Activated T-cell treated with anti-CD3 and anti-CD28 coated beads for 4 hours (primary cell): ENCODE results near the gene VPREB1.
"Not testable (repeated sequence)": the region's sequence is repeated elsewhere in the genome, so short reads cannot be mapped to it uniquely, and the experiment has no call there.

Experiments used
- DNase-seq: peaks from one replicate; pipeline ENCODE4 v3.0.0-alpha.2; 2020

VPREB1 gene

GRCh38 chr22:22246706-22247105 lies 2.1 kb downstream of the VPREB1 start:
- no peak for DNase-seq

DNA sequence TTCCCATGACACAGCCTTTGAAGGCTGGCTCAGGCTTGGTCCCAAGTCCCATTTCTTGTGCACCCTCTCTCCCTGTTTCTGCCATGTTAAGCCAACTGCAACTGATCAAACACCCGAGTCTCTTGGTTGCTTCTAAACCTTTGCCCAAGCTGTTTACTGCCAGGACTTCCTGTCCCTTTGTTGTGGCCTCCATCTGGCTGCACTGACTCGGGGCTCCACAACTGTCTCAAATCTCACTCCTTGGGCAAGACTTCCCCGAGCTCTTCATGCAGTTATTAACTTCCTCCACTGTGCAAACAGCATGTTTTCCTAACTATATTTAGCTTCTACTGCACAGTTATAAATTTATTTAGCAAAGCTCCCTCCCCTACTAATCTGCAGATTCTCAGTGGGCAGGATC lies 4.3 kb downstream of the VPREB1 start:
- no peak for DNase-seq

DNA sequence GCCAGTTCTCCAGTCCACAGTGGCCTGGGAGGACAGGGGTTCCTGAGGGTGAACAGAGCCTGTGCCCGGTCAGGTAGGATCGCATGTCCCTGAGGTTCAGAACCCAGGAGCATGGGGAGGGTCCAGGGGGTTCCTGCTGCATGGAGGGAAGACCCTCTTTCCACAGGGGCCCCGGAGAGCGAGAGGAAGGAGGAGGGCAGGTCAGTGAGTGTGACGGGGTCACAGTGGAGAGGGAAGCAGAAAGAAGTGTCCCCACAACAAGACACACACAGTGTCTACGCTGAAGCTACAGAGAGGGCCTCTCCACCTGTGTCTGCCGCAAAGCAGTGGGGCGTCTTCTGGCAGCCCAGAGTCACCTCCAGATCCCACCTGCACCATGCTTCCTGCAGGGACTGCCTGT lies 6.1 kb downstream of the VPREB1 start:
- not testable (repeated sequence) for DNase-seq

DNA sequence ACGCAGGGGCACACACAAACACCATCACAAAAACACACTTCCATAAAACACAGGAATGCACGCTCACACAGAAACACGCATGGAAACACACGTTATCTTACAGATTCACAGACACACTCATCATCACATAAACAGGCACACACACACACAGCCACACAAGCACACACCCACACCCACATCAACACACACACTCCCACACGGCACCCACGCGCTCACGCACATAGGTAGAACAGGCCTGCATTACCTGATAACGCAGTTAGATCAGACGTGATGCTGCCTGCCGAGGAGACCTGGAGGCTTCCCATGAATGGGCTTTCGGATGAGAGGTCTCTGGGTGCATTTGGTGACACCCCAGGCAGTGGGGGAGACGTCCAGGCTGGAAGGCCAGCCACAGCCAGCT lies 11.5 kb downstream of the VPREB1 start:
- not testable (repeated sequence) for DNase-seq

DNA sequence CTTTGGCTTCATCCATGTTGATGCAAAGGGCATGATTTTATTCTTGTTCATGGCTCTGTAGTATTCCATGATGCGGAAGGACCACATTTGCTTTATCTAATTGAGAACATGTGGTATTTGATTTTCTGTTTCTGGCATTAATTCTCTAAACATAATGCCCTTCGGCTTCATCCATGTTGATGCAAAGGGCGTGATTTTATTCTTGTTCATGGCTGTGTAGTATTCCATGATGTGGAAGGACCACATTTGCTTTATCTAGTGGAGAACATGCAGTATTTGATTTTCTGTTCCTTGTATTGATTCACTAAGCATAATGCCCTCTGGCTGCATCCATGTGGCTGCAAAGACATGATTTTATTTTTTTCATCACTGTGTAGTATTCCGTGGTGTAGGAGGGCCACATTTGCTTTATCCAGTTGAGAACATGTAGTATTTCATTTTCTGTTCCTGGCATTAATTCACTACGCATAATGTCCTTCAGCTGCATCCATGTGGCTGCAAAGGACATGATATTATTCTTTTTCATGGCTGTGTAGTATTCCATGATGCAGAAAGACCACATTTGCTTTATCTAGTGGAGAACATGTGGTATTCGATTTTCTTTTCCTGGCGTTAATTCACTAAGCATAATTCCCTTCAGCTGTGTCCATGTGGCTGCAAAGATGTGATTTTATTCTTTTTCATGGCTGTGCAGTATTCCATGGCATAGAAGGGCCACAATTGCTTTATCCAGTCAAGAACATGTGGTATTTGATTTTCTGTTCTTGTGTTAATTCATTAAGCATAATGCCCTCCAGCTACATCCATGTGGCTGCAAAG lies 14.2 kb downstream of the VPREB1 start:
- not testable (repeated sequence) for DNase-seq

- DNase-seq, result not testable (repeated sequence)
Measured at GRCh38 chr22:22260169-22260568, 15.6 kb downstream of the VPREB1 start.

- not testable (repeated sequence) for DNase-seq
Measured at GRCh38 chr22:22260586-22260985, 16.0 kb downstream of the VPREB1 start.

GRCh38 chr22:22262332-22263074 lies 17.9 kb downstream of the VPREB1 start:
- not testable (repeated sequence) for DNase-seq

- DNase-seq, result not testable (repeated sequence)
Measured at GRCh38 chr22:22263823-22264222, 19.2 kb downstream of the VPREB1 start.

GRCh38 chr22:22270036-22270676 lies 25.6 kb downstream of the VPREB1 start:
- not testable (repeated sequence) for DNase-seq

GRCh38 chr22:22277423-22277822 lies 32.8 kb downstream of the VPREB1 start:
- DNase-seq, result not testable (repeated sequence)

DNA sequence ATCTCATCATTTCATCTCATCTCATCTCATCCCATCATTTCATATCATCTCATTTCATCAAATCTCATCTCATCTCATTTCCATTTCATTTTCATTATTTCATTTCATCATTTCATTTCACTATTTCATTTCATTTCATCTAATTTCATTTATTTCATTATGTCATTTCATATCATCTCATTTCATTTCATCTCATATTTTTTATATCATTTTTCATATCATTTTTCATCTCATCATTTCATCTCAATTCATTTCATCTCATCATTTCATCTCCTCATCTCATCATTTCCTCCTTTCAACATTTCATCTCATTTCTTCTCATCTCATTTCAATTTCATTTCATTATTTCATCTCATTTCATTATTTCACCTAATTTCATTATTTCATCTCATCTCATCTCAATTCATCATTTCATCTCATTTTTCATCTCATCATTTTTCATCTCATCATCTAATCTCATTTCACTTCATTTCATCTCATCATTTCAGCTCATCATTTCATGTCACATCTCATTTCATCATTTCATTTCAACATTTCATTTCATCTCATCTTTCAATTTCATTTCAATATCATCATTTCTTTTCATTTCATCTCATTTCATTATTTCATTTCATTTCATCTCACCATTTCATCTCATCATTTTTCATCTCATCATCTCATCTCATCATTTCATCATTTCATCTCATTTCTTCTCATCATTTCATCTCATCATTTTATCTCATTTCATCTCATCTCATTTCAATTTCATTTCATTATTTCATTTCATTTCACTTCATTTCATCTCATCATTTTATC lies 40.6 kb downstream of the VPREB1 start:
- DNase-seq, result not testable (repeated sequence)

GRCh38 chr22:22286390-22287105 lies 42.0 kb downstream of the VPREB1 start:
- not testable (repeated sequence) for DNase-seq

GRCh38 chr22:22287106-22287626 lies 42.6 kb downstream of the VPREB1 start:
- DNase-seq, result not testable (repeated sequence)

DNA sequence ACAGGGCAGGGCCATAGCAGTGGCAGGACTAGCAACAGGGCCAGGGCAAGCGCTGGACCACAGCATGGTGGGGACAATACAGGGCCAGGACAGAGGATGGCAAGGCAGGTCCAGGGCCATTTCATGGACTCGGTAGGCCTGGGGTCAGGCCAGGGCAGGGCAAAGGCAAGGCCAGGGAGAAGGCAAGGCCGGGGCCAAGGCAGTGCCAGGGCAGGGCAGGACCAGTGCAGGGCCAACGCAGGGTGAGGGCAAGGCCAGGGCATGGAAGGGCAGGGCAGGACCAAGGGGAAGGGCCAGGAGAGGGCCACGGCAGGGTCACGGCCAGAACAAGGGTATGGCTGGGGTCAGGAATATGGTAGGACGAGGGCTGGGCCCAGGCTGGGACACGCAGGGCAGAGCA lies 45.1 kb downstream of the VPREB1 start:
- DNase-seq, result not testable (repeated sequence)

DNA sequence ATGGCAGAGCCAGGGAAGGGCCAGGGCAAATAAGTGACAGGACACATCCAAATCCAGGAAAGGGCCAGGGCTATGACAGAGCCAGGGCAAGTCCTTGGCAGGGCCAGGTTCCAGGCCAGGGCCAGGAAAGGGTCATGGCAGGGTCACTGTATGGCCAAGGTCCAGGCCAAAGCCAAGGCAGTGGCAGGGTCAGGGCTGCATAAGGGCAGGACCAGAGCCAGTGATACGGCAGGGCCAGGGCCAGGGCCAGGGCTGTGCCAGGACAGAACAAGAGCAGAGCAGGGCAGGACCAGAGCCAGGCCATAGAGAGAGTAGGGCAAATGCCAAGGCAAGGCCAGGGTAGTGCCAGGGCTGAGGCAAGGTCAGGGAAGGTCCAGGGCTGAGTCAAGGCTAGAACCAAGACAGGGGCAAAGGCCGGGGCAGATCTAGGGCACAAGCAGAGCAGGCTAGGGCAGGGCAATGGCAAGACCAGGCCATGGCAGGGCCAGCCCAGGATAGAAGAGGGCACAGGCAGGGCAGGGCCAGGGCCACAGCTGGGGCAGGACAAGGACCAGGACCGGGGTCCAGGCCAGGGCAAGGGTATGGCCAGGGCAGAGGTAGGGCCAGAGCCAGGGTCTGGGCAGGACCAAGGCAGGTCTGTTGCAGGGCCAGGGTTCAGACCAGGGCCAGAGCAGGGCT lies 46.7 kb downstream of the VPREB1 start:
- DNase-seq, result not testable (repeated sequence)

DNA sequence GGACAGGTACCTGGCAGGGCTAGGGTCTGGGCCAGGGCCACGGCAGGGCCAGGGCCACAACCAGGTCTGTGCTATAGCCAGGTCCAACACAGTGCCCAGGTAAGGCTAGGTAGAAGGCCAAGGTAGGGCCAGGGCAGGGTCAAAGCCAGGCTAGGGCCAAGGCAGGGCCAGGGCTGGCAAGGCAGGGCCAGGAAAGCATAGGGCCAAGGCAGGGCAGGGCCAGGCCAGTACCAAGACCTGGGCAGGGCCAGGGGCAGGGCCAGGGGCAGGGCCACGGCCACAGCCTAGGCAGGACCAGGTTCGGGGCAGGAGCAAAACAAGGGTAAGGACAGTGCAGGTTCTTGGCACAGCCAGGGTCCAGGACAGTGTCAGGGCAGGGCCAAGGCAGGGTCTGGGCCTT lies 48.1 kb downstream of the VPREB1 start:
- DNase-seq, result not testable (repeated sequence)

GRCh38 chr22:22293436-22293835 lies 48.9 kb downstream of the VPREB1 start:
- not testable (repeated sequence) for DNase-seq

- not testable (repeated sequence) for DNase-seq
Measured at GRCh38 chr22:22294641-22295040, 50.1 kb downstream of the VPREB1 start.
